ENCODE results near the gene GSAP. TPM values are rescaled to one million over a fixed set of nuclear protein-coding genes. Genes with fewer than 3 reads are reported as not detected.

The GSAP gene
- total RNA-seq, 1 donor from 2014 or later: 9.9 TPM

DNA sequence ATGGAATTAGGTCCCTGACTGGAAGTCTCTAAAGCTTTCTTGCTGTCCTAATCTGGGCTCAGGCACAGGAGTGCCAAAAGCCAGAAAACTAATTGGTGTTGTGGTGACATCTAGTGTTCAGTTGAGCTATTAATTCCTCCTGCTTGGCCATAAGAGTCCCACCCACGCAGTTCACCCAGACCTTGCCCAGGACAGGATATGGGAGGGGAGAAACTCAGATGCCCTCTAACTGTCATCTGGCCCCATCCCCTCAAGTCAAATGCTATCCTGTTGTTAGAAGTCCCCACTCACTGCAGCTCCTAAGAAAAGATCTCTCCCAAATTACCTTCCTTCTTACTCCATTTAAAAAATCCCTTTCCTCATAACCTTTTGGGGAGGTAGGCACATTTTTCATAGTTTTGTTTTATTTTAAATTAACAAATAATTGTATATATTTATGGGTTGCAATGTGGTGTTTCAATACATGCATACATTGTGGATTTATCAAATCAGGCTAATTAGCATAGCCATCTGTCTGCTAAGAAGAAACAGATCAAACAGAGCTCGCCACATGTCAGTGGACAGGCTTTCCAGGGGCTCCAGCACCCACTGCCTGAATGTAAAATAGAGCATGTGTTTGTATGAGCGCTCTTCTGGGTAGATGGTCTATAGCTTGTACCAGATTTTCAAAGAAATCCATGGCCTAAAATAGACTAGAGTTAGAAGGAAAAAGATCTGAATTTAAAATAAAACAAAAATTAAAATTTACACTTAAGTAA, 84.0 kb downstream of the GSAP start:
- Mint-ChIP-seq H3K9me3 (ENCODE audit: low read depth) (no peaks in the 10 kb centered on the region), H3K4me3 (ENCODE audit: low read depth) (no peak overlapping the region), H3K4me1 (ENCODE audit: low read depth) (no peaks in the 10 kb centered on the region), H3K36me3 (ENCODE audit: insufficient read depth) (no peaks in the 10 kb centered on the region), H3K27me3 (no peaks in the 10 kb centered on the region), H3K27ac (no peak overlapping the region)
- peak; percentile 17 for DNase-seq (ENCODE audit: low spot score, unreplicated experiment)
- peak; percentile 65 for TF ChIP-seq CTCF (IDR thresholded peaks at IDR 0.05; ENCODE audit: unreplicated experiment)

- Mint-ChIP-seq H3K9me3 (ENCODE audit: low read depth) (no peaks in the 10 kb centered on the region), H3K27ac (no peak overlapping the region), H3K4me3 (ENCODE audit: low read depth) (no peak overlapping the region), H3K36me3 (ENCODE audit: insufficient read depth) (no peaks in the 10 kb centered on the region), H3K27me3 (no peaks in the 10 kb centered on the region), H3K4me1 (ENCODE audit: low read depth) (no peaks in the 10 kb centered on the region)
- DNase-seq (ENCODE audit: low spot score, unreplicated experiment): no peak
- no peak for TF ChIP-seq CTCF (IDR thresholded peaks at IDR 0.05; ENCODE audit: unreplicated experiment)
Measured at GRCh38 chr7:77330169-77330882, 85.8 kb downstream of the GSAP start.

DNA sequence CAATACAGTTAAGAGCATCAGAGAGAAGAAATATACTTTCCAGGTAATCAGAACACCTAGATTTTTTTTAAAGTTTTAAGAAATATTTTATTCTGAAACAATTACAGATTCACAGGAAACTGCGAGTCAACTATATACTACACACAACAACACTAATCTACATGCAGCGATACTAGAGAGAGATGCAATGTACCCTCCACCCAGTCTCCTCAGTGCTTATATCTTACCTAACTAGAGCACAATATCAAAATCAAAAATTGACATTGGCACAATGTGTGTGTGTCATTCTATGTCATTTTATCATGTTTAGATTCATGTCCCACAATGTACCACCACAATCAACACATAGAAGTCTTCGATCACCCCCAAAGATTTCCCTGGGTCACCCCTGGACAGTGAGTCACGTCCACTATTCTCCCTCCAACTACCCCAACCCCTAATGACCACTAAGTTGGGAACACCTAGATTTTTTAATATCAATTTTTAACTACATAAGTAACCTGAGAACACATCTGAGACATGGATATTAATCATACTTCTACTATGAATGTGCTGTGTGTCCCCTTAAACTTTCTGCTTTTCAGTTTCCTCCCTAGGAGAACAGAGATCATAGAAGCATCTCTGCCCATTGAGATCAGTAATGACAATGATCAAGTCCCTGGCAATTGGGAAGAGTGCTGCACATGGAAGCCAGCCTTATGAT, 86.5 kb downstream of the GSAP start:
- H3K4me3 Mint-ChIP-seq (ENCODE audit: low read depth): no peak overlapping the region
- no peak overlapping the region for H3K27ac Mint-ChIP-seq
- no peaks in the 10 kb centered on the region for H3K9me3 Mint-ChIP-seq (ENCODE audit: low read depth)
- DNase-seq (ENCODE audit: low spot score, unreplicated experiment): no peak
- no peak for TF ChIP-seq CTCF (IDR thresholded peaks at IDR 0.05; ENCODE audit: unreplicated experiment)
- no peaks in the 10 kb centered on the region for H3K4me1 Mint-ChIP-seq (ENCODE audit: low read depth)
- H3K27me3 Mint-ChIP-seq: no peaks in the 10 kb centered on the region
- H3K36me3 Mint-ChIP-seq (ENCODE audit: insufficient read depth): no peaks in the 10 kb centered on the region

DNA sequence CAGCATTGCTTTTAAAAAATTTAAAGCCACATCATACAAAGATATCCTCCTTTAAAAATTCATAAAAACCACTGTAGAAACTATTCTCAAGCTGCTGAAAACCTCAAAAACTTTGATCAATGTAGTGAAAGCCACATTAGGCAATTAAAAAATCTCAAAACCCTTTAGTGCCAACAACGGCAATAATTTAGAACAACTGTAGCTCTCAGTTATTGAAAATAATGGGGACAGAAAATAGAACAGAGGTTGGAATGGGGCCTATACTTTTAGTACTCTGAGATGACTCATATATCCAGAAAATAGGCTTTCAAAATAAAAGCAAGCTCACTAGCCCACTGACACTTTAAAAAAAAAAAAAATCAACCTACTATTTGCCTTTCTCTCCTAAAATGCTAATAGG, 87.5 kb downstream of the GSAP start:
- Mint-ChIP-seq H3K9me3 (ENCODE audit: low read depth) (no peaks in the 10 kb centered on the region), H3K4me1 (ENCODE audit: low read depth) (no peaks in the 10 kb centered on the region), H3K36me3 (ENCODE audit: insufficient read depth) (no peaks in the 10 kb centered on the region), H3K4me3 (ENCODE audit: low read depth) (no peak overlapping the region), H3K27me3 (no peaks in the 10 kb centered on the region), H3K27ac (no peak overlapping the region)
- no peak for TF ChIP-seq CTCF (IDR thresholded peaks at IDR 0.05; ENCODE audit: unreplicated experiment)
- no peak for DNase-seq (ENCODE audit: low spot score, unreplicated experiment)

- Mint-ChIP-seq H3K4me3 (ENCODE audit: low read depth) (no peak overlapping the region), H3K9me3 (ENCODE audit: low read depth) (no peaks in the 10 kb centered on the region), H3K27me3 (no peaks in the 10 kb centered on the region), H3K27ac (no peak overlapping the region), H3K4me1 (ENCODE audit: low read depth) (no peaks in the 10 kb centered on the region), H3K36me3 (ENCODE audit: insufficient read depth) (no peaks in the 10 kb centered on the region)
- no peak for DNase-seq (ENCODE audit: low spot score, unreplicated experiment)
- no peak for TF ChIP-seq CTCF (IDR thresholded peaks at IDR 0.05; ENCODE audit: unreplicated experiment)
Measured at GRCh38 chr7:77327932-77328628, 88.1 kb downstream of the GSAP start.

Data from progenitor cell of endocrine pancreas (in vitro differentiated cells).